Chondrocyte (in vitro differentiated cells): Measurements from ENCODE around the gene GALNT2. TPM values are rescaled to one million over a fixed set of nuclear protein-coding genes. Genes with fewer than 3 reads are reported as not detected.

Experiments
- DNase-seq: peaks from one replicate; pipeline ENCODE4 v3.0.0; 2021; ENCODE audit warnings: mixed read lengths, low spot score
- H3K27ac Mint-ChIP-seq: one replicate; pipeline ENCODE4 v1.8.0; 2021; ENCODE audit warnings: mild to moderate bottlenecking, moderate library complexity, mixed read lengths; ENCODE audit not compliant: unreplicated experiment
- H3K27me3 Mint-ChIP-seq: 2 replicates; pipeline ENCODE4 v1.8.0; 2021; ENCODE audit warnings: low read depth, mixed read lengths
- H3K36me3 Mint-ChIP-seq: 2 replicates; pipeline ENCODE4 v1.8.0; 2021; ENCODE audit warnings: low read depth, mixed read lengths
- H3K4me1 Mint-ChIP-seq: 2 replicates; pipeline ENCODE4 v1.8.0; 2021; ENCODE audit warnings: low read depth, mild to moderate bottlenecking, mixed read lengths
- H3K4me3 Mint-ChIP-seq: one replicate; pipeline ENCODE4 v1.8.0; 2021; ENCODE audit warnings: mild to moderate bottlenecking, moderate library complexity, mixed read lengths; ENCODE audit not compliant: unreplicated experiment
- H3K9me3 Mint-ChIP-seq: 2 replicates; pipeline ENCODE4 v1.8.0; 2021; ENCODE audit warnings: low read depth, mixed read lengths
- total RNA-seq: library from RNA; stranded (reverse); gene quantifications from 3 replicates; pipeline ENCODE4 v1.2.1, GENCODE V29; 2021
- TF ChIP-seq, protein P1 (sequence below): fragments of 200-600 bp; sonication (generic); IDR thresholded peaks from 2 replicates; pipeline ENCODE4 v1.5.0; 2021; ENCODE audit warnings: antibody characterized with exemption, mild to moderate bottlenecking, moderate library complexity

Gene GALNT2
- total RNA-seq, 1 donor from 2014 or later = 223 TPM

DNA sequence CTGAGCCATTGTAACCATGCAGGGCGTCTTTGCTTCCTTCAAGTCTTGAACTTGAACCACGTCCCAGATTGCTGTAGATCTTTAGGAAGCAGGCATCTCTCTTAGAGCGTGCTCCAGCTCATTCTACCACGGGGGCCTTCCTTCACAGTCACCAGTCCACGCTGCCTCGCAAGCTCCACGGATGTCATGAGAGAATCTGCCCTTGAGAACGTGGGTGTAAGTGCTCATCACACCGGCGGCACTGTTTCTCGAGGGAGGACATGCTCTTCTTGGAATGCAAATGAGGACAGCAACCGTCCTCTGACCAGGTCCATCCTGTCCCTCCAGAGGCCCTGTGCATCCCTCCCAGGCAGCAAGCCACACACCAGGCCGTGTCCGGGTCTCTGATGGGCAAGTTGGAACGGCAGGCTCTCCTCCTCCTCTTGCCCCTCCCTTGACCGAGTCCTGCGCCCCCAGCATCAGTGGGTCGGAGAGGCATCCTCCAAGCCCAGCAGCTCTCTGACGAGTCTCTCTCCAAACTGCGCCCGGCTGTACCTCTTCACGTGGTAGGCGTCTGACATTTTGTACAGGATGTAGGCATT, 256.0 kb downstream of the GALNT2 start:
- no peak for DNase-seq
- no peaks in the 10 kb centered on the region for H3K9me3 Mint-ChIP-seq
- H3K27ac Mint-ChIP-seq = no peak overlapping the region

DNA sequence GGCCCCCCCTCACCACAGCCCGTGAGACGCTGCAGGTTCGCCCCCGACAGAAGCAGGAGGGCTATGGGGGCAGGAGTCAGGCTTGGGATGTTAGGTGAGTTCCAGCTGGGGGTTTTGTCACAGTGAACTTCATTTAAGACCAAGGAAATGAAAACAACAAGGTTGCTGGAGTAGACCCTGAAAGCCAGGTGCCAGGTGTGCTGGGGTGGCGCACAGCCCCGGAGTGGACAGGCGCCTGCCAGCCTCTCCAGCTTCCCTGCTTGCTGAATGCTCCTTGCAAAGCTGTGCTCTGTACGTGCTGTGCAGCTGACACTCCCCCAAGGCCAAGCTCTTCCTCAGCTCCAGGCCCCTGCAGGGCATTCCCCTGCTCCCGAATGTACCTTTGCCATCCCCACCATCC, 256.6 kb downstream of the GALNT2 start:
- Mint-ChIP-seq H3K9me3 (no peaks in the 10 kb centered on the region), H3K27me3 (no peaks in the 10 kb centered on the region), H3K4me3 (no peak overlapping the region), H3K36me3 (peaks cover 7% of the 10 kb centered on the region), H3K4me1 (peaks cover 5% of the 10 kb centered on the region), H3K27ac (no peak overlapping the region)
- TF ChIP-seq, protein P1, sequence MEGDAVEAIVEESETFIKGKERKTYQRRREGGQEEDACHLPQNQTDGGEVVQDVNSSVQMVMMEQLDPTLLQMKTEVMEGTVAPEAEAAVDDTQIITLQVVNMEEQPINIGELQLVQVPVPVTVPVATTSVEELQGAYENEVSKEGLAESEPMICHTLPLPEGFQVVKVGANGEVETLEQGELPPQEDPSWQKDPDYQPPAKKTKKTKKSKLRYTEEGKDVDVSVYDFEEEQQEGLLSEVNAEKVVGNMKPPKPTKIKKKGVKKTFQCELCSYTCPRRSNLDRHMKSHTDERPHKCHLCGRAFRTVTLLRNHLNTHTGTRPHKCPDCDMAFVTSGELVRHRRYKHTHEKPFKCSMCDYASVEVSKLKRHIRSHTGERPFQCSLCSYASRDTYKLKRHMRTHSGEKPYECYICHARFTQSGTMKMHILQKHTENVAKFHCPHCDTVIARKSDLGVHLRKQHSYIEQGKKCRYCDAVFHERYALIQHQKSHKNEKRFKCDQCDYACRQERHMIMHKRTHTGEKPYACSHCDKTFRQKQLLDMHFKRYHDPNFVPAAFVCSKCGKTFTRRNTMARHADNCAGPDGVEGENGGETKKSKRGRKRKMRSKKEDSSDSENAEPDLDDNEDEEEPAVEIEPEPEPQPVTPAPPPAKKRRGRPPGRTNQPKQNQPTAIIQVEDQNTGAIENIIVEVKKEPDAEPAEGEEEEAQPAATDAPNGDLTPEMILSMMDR = no peak
- no peak for DNase-seq

More for the DNA sequence above, 256.0 kb downstream of the GALNT2 start:
- H3K4me3 Mint-ChIP-seq = no peak overlapping the region
- peaks cover 6% of the 10 kb centered on the region for H3K4me1 Mint-ChIP-seq
- TF ChIP-seq, protein P1 = no peak
- H3K27me3 Mint-ChIP-seq = no peaks in the 10 kb centered on the region
- H3K36me3 Mint-ChIP-seq = peaks cover 7% of the 10 kb centered on the region

DNA sequence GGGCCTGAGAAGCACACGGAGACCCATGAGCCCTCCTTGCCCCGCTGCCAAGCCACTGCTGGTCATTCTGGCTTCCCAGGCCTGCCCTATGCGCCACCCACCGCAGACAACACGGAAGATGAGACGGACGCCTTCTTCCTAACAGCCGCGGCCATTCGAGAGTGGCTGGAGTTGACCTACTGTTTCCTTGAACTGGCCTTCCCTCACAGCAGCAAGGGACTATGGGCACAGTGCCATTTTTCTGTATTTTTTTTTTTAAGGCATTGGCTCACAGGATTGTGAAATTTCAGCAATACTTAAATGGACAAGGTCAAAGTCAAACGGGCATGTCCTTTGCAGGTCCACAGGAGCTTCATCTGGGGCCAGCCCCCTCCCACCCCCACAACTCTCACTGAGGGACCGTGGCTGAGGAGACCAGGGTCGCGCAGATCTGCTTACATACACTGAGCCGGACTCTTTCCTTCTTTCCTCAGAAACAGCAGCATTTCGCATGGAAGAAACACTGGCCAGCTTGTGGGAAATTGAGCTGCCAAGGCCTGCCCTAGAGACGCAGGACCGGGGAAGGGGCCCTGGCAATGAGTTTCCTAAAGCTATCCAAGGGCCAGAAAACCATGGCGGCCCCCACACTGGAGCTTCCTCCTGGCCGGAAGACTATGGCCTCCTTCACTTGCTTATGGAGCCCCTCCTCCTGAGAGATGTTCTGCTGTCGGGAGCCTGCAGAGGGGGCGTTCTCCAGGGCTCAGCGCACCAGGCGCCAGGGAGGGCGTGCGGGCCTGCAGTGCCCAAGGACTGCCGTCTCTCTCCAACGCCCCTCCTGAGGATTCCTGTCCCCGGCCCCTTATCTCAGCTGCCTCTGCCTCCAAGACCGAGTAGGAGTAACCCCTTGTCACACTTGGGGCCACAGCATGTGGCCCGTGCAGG, 260.2 kb downstream of the GALNT2 start:
- no peaks in the 10 kb centered on the region for H3K27me3 Mint-ChIP-seq
- peaks cover 6% of the 10 kb centered on the region for H3K4me1 Mint-ChIP-seq
- no peak for DNase-seq
- H3K4me3 Mint-ChIP-seq = no peak overlapping the region
- no peak overlapping the region for H3K27ac Mint-ChIP-seq
- TF ChIP-seq, protein P1 = no peak
- peaks cover 7% of the 10 kb centered on the region for H3K36me3 Mint-ChIP-seq
- H3K9me3 Mint-ChIP-seq = no peaks in the 10 kb centered on the region

DNA sequence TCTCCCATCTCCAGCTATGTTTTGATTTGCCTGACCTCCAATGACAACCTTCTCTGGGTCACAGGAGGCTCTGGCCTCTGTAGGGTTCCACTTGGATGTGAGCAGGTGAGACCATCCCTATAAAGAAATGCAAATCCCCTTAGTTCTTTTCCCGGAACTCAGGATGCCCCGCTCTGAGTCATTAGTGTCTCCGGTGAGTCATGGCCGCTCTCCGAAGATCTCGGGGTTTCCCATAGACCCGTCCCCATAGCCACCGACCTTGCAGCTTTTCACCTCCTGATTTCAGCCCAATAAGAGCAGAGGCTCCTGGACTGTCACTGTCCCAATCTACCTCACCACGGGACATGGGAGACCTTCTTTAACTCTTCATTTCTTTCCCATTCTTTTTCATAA, 260.9 kb downstream of the GALNT2 start:
- H3K27me3 Mint-ChIP-seq = no peaks in the 10 kb centered on the region
- TF ChIP-seq, protein P1 = no peak
- H3K36me3 Mint-ChIP-seq = peaks cover 5% of the 10 kb centered on the region
- no peak overlapping the region for H3K4me3 Mint-ChIP-seq
- no peaks in the 10 kb centered on the region for H3K9me3 Mint-ChIP-seq
- DNase-seq = no peak
- H3K27ac Mint-ChIP-seq = no peak overlapping the region
- H3K4me1 Mint-ChIP-seq = peaks cover 8% of the 10 kb centered on the region

DNA sequence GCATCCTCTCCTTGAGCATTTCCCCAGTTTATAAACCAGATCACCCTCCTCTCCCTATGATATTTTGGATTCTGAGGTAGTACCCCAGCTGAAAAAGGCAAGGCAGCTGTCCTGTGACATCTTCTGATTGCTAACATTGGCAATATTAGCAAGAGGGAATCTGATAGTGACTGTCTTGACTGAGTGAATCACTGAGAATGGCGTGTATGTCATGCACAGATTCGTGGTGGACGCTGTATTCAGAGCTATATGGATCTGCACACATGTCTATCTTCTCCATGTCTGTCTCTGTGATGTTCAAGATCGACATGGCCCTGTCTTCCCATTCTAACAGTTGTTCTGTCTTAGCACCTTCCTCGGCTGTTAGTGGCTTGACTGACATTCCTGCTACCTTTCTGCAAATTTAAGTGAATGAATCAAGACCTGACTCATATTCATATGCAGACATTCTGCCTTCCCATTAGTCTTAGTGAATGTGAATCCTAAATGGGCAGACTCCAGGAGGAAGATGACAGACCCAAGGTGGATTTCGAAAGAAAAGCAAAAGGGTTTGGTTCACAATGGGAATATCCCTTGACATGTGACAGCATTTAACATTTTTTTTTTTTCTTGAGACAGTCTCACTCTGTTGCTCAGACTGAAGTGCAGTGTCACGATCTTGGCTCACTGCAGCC, 261.4 kb downstream of the GALNT2 start:
- Mint-ChIP-seq H3K36me3 (peaks cover 5% of the 10 kb centered on the region), H3K9me3 (no peaks in the 10 kb centered on the region), H3K4me1 (peaks cover 14% of the 10 kb centered on the region), H3K27me3 (no peaks in the 10 kb centered on the region), H3K27ac (no peak overlapping the region), H3K4me3 (no peak overlapping the region)
- TF ChIP-seq, protein P1 = no peak
- no peak for DNase-seq
